HUES6 (cell line): ENCODE results near the gene UBAP2.
"Not testable (repeated sequence)": the region's sequence is repeated elsewhere in the genome, so short reads cannot be mapped to it uniquely, and the experiment has no call there.

Experiments
- H3K27ac ChIP-seq: 2 replicates; pipeline ENCODE4 v1.7.0; 2013; ENCODE audit warnings: low read depth, mild to moderate bottlenecking, low read length, inconsistent platforms
- H3K27me3 ChIP-seq: 2 replicates; pipeline ENCODE4 v1.6.1; 2013; ENCODE audit warnings: low read length; ENCODE audit not compliant: control insufficient read depth, insufficient read depth
- H3K36me3 ChIP-seq: 2 replicates; pipeline ENCODE4 v1.6.1; 2013; ENCODE audit warnings: low read length; ENCODE audit not compliant: control insufficient read depth, insufficient read depth
- H3K4me1 ChIP-seq: 2 replicates; pipeline ENCODE4 v1.6.1; 2013; ENCODE audit warnings: low read length; ENCODE audit not compliant: control insufficient read depth, insufficient read depth
- H3K4me3 ChIP-seq: 2 replicates; pipeline ENCODE4 v1.5.1; 2013; ENCODE audit warnings: low read depth, low read length
- H3K9ac ChIP-seq: one replicate; pipeline ENCODE4 v1.6.1; 2013; ENCODE audit warnings: mild to moderate bottlenecking, low read length
- H3K9me3 ChIP-seq: 2 replicates; pipeline ENCODE4 v1.6.1; 2013; ENCODE audit warnings: low read depth, low read length; ENCODE audit not compliant: control insufficient read depth, insufficient read depth

UBAP2 gene

GRCh38 chr9:34024476-34024875 is 24.2 kb downstream of the UBAP2 start:
- not testable (repeated sequence) for H3K27ac ChIP-seq, H3K4me1 ChIP-seq, H3K27me3 ChIP-seq, H3K9ac ChIP-seq, H3K4me3 ChIP-seq, H3K9me3 ChIP-seq
- H3K36me3 ChIP-seq, result peaks cover 12% of the 10 kb centered on the region

- Histone ChIP-seq H3K4me1 (no peaks in the 10 kb centered on the region), H3K27ac (no peak overlapping the region), H3K9ac (no peak overlapping the region), H3K9me3 (no peaks in the 10 kb centered on the region), H3K36me3 (peaks cover 29% of the 10 kb centered on the region), H3K4me3 (no peak overlapping the region), H3K27me3 (no peaks in the 10 kb centered on the region)
Measured at GRCh38 chr9:34016149-34016548, 32.5 kb downstream of the UBAP2 start.

- no peak overlapping the region for H3K9ac ChIP-seq
- no peaks in the 10 kb centered on the region for H3K9me3 ChIP-seq
- no peak overlapping the region for H3K27ac ChIP-seq
- H3K4me1 ChIP-seq, result no peaks in the 10 kb centered on the region
- peaks cover 61% of the 10 kb centered on the region for H3K36me3 ChIP-seq
- no peaks in the 10 kb centered on the region for H3K27me3 ChIP-seq
- H3K4me3 ChIP-seq, result no peak overlapping the region
Measured at GRCh38 chr9:34010979-34011378, 37.7 kb downstream of the UBAP2 start.

- Histone ChIP-seq H3K27me3 (no peaks in the 10 kb centered on the region), H3K4me3 (no peak overlapping the region), H3K9me3 (no peaks in the 10 kb centered on the region), H3K9ac (no peak overlapping the region), H3K27ac (no peak overlapping the region), H3K4me1 (no peaks in the 10 kb centered on the region), H3K36me3 (peaks cover 47% of the 10 kb centered on the region)
Measured at GRCh38 chr9:34001951-34002350, 46.7 kb downstream of the UBAP2 start.

GRCh38 chr9:34001298-34001697 is 47.4 kb downstream of the UBAP2 start:
- Histone ChIP-seq H3K9ac (no peak overlapping the region), H3K36me3 (peaks cover 47% of the 10 kb centered on the region), H3K4me3 (no peak overlapping the region), H3K27me3 (no peaks in the 10 kb centered on the region), H3K27ac (no peak overlapping the region), H3K4me1 (no peaks in the 10 kb centered on the region), H3K9me3 (no peaks in the 10 kb centered on the region)

GRCh38 chr9:33995449-33995848 is 53.2 kb downstream of the UBAP2 start:
- Histone ChIP-seq H3K27me3 (no peaks in the 10 kb centered on the region), H3K9ac (no peak overlapping the region), H3K27ac (no peak overlapping the region), H3K36me3 (peaks cover 61% of the 10 kb centered on the region), H3K9me3 (no peaks in the 10 kb centered on the region), H3K4me3 (no peak overlapping the region), H3K4me1 (no peaks in the 10 kb centered on the region)

DNA sequence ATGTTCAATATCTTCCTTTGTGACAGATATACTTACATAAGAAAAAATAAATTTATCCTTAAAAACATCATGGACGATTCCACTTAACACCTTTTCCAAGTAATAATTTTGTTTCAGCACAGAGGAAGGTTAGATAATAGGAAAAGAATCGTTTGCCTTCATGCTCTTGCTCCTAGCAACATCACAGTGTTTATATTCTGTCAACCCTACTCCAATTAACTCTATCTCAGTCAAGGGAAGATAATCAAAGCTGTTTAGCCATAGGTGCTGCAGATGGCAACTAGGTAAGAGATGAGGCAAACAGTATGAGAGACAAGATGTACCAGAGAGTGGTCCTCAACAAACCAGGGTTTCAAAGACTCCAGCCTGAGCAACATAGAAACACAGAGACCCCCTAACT is 55.6 kb downstream of the UBAP2 start:
- peaks cover 61% of the 10 kb centered on the region for H3K36me3 ChIP-seq

GRCh38 chr9:33992632-33993031 is 56.1 kb downstream of the UBAP2 start:
- Histone ChIP-seq H3K9me3 (no peaks in the 10 kb centered on the region), H3K9ac (no peak overlapping the region), H3K27me3 (no peaks in the 10 kb centered on the region), H3K27ac (no peak overlapping the region), H3K4me3 (no peak overlapping the region), H3K4me1 (no peaks in the 10 kb centered on the region), H3K36me3 (peaks cover 60% of the 10 kb centered on the region)

More for the DNA sequence above, 55.6 kb downstream of the UBAP2 start:
- Histone ChIP-seq H3K4me3 (no peak overlapping the region), H3K27ac (no peak overlapping the region), H3K4me1 (no peaks in the 10 kb centered on the region), H3K9me3 (no peaks in the 10 kb centered on the region), H3K27me3 (no peaks in the 10 kb centered on the region), H3K9ac (no peak overlapping the region)

DNA sequence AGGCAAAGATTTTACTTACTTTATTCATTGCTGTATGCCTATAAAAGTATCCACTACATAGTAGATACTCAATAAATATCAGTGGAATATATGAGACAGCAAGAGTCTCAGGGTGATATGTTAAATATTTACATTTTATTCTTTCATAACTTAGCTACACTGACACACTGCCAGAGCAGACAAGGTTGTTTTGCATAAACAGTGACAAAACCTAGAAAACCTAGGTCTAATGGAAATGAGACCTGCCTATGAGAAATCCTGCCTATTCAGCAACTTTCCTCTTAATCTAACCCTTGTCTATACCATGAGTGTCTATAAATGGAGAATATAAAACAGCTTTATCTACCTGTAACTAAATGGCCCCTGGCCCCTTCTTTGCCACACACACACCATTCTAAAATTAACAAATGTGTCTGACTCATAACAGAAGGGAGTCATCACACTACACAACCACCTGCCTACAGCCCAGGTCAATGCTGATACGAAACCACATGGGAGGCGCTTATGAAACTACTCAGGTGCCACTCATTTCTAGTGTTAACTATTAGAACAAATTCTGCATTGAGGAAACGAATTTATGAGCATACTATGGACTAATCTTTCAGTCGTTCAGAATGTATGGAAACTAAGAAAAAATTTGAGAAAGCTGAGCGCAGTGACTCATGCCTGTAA is 60.3 kb downstream of the UBAP2 start:
- no peaks in the 10 kb centered on the region for H3K27me3 ChIP-seq
- H3K4me1 ChIP-seq, result no peaks in the 10 kb centered on the region
- no peaks in the 10 kb centered on the region for H3K9me3 ChIP-seq
- no peak overlapping the region for H3K27ac ChIP-seq
- peaks cover 68% of the 10 kb centered on the region for H3K36me3 ChIP-seq
- no peak overlapping the region for H3K9ac ChIP-seq
- H3K4me3 ChIP-seq, result no peak overlapping the region

DNA sequence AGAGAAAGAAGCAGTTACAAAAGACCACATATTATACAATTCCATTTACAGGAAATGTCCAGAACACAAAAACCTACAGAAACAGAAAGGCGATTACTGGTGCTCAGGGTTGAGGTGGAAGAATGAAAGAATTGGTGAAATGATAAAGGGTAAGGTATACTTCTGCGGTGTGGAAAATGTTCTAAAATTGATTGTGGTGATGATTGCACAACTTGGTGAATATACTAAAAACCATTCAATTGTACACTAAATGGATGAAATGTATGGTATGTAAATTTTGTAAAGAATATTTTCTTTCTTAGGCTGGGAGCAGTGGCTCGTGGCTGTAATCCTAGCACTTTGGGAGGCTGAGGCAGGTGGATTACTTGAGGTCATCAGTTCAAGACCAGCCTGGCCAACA is 72.3 kb downstream of the UBAP2 start:
- H3K9me3 ChIP-seq, result no peaks in the 10 kb centered on the region
- no peaks in the 10 kb centered on the region for H3K27me3 ChIP-seq
- no peaks in the 10 kb centered on the region for H3K4me1 ChIP-seq
- peaks cover 56% of the 10 kb centered on the region for H3K36me3 ChIP-seq
- no peak overlapping the region for H3K4me3 ChIP-seq
- H3K9ac ChIP-seq, result no peak overlapping the region
- no peak overlapping the region for H3K27ac ChIP-seq

GRCh38 chr9:33972698-33973097 is 76.0 kb downstream of the UBAP2 start:
- H3K27ac ChIP-seq, result no peak overlapping the region; the same call in 1 of the 2 replicates
- no peak overlapping the region for H3K9ac ChIP-seq
- peaks cover 61% of the 10 kb centered on the region for H3K36me3 ChIP-seq
- no peak overlapping the region for H3K4me3 ChIP-seq
- no peaks in the 10 kb centered on the region for H3K9me3 ChIP-seq
- no peaks in the 10 kb centered on the region for H3K27me3 ChIP-seq
- no peaks in the 10 kb centered on the region for H3K4me1 ChIP-seq
